GM18498 (cell line): ENCODE data around the gene LIPC.

Experiments
- ATAC-seq: cut with Tn5 transposase; IDR thresholded peaks from one replicate; pipeline ENCODE4 v1.9.1; 2021; ENCODE audit warnings: mild to moderate bottlenecking, moderate library complexity; ENCODE audit not compliant: unreplicated experiment

The LIPC gene

DNA sequence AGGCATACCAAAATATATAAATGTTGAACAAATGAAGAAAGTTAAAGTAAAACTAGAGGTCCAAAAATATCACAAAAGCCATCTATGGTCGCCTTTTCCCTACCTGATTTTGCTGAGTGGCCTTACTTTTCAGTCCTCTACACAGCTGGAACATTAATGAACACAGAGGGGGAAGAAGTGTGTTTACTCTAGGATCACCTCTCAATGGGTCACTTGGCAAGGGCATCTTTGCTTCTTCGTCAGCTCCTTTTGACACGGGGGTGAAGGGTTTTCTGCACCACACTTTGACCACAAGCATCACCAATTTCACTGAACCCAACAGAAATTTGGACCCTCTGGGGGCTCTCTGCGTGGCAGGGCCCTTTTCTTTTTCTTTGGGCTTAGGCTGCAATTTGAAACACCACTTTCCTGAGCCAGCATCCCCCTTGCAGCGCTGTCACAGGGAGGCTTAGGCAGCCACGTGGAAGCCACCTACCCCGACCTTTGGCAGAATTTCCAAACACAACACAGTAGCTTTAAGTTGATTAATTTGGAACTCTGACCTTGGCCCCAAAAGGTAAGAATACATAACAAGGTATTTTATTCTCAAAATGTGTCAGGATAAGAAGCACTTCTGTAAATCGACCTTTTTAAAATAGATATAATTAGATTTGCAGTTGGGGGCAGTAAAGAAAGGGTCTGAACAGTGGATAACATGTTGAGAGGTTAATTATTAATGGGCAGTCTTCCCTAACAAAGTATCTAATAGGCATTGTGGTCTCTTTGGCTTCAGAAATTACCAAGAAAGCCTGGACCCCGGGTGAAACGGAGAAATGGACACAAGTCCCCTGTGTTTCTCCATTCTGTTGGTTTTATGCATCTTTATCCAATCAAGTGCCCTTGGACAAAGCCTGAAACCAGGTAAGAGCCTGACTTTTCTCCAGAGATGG lies at the start of gene LIPC:
Gene LIPC (plus strand): TSS at position 771 of the 929 bp plus-strand sequence. CDS start 42 bp downstream, at position 813.
- no peak for ATAC-seq

- no peak for ATAC-seq
Observed at GRCh38 chr15:58383876-58384275, 47.9 kb upstream of the LIPC start.

DNA sequence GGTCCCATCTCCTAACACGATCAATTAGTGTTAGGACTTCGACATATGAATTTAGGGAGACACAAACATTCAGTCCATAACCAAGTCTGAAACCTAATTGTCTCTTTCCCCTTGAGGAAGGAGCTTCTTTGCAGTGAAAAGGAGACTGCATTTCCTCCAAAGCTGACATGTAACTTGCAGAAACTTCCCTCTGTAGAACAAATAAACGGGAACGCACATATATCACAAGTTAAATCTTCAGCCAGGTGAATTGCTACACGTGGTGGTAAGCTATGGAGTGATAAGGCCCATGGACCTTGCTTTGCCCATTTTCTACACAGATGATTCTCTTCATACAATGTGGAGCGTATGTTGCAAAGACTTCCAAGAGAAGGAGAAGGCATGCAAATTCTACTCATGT lies 47.1 kb upstream of the LIPC start:
- ATAC-seq = no peak

DNA sequence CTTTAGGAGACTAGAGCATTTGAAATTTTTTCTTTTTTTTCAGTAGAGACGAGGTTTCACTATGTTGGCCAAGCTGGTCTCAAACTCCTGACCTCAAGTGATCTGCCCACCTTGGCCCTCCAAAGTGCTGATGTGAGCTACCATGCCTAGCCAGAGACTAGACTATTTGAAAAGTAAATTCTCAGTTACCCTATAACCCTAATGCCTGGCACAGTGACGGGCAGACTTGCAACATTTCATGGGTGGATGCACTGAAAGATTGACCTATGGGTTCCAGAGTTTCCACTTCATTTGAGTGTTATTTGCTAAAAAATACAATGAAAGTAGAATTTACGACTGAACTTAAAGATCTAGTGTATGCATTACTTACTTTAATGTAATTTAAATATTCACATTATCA lies 45.7 kb upstream of the LIPC start:
- ATAC-seq = no peak

DNA sequence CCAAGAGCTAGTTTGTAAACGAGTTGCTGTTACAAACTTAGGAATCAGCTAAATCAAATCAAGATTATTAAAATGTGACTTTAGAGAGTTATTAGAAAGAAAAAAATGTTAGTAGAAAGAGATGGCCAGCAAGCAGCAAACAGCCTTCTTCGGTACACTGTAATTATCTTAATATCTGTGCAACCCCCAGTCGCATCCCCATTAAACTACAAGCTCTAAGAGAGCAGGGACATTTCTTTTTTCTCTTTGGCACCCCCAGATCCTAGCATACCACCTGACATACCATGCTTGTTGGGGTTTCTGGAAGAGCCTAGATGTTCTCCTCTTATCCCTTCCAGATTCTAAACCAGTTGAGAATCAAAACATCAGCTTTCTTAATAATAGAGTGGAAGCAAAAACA lies 45.1 kb upstream of the LIPC start:
- ATAC-seq = no peak

DNA sequence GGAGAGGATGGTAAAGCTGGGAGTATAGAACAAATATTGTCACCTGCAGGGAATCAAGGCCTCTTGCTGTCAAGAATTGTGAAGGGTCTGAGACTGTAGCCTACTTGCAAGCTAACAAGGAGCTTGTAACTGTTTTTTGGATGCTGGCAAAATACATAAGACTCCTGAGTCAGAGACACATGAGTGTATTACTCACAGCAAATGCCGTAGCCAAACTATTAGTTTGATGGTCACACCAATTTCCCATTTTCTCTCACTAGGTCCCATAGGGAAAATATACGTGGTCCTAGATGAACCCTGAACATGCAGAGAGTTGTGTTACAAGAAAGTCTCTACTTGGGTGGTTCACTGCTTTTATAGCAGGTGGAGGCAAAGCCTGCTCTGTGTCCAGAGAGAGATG lies 44.7 kb upstream of the LIPC start:
- no peak for ATAC-seq

- no peak for ATAC-seq
Observed at GRCh38 chr15:58388211-58388610, 43.6 kb upstream of the LIPC start.

DNA sequence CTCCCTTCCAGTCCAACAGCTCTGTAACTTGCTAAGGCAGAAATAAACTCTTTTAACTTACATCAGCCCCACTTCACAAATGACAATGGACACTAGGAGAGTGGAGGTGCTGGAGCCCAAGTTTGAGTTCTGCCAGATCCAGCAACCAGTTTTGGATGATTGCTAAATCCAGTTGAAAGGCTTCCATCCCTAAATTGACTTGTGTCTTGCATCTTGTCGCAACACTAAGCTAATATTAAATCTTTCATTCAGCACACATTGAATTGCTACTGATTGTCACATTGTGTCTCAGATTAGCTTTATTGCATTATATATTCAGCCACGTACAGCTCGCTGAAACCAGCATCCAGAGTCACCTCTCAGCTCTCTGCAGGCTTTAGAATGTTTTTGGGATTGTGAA lies 41.7 kb upstream of the LIPC start:
- ATAC-seq = no peak

- ATAC-seq = no peak
Observed at GRCh38 chr15:58390655-58391054, 41.1 kb upstream of the LIPC start.

GRCh38 chr15:58391088-58391487 lies 40.7 kb upstream of the LIPC start:
- no peak for ATAC-seq

DNA sequence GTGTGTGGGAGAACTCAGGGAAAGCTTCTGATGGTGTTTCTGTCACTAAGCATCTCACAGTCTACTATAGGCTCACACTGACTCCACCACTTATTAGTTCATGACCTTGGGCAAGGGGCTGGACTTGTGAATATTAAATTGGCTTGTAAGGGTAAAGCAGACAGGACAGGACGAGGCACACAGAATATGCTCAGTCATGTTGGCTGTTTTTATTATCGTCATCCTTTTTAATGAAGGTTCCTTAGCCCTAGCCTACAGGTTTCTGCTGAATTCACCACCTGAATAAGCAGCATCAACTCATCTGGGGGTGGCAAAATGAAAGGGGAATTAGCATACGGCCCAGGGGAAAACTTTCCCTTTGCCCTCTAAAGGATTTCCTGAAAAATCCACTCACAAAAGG lies 39.6 kb upstream of the LIPC start:
- ATAC-seq = no peak

DNA sequence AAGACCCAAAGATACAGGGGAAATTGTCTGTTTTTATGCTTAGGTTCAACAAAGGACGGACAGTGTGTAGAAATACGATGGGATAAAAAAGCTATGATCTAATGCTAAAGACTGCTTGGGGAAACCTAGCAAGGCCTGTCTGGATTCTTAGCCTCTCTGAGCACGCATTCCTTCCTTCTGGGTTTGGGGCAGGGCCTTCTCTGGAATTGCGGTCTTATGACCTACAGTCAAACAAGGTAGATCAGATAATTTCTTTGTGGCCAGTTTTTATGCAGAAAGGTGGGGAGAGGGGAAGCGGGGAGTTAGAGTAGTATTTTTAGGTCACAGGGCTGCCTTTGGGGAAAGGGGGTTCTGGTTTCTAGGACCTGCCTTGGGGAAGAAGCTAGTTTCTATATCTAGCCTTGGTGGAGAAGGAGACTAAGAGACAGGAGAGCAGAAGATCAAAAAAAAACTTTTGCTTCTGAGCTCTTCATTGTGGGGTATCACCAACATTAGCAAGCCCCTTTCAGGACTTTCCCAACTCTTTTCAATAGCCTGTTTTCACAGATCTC lies 39.1 kb upstream of the LIPC start:
- ATAC-seq = no peak

- ATAC-seq = no peak
Observed at GRCh38 chr15:58393241-58393662, 38.5 kb upstream of the LIPC start.

DNA sequence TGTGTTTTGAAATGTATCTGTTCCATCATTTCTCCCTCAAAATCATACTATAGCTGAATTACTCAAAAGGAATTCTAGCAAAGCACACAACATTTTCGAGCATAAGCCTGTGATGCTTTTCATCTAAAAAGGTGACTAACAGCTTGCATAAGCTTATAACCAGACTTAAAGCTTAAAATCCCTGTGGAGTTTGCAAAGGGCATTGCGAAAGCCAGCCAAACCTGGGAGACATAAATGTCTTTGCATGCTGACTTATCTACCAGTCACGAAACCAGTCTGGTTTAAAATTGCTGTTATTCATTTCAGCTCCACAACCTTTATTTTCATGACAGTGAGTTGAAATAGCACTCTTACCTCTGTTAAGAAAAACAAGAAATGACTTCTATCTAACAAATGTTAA lies 35.6 kb upstream of the LIPC start:
- ATAC-seq = no peak

GRCh38 chr15:58398071-58398470 lies 33.7 kb upstream of the LIPC start:
- no peak for ATAC-seq

DNA sequence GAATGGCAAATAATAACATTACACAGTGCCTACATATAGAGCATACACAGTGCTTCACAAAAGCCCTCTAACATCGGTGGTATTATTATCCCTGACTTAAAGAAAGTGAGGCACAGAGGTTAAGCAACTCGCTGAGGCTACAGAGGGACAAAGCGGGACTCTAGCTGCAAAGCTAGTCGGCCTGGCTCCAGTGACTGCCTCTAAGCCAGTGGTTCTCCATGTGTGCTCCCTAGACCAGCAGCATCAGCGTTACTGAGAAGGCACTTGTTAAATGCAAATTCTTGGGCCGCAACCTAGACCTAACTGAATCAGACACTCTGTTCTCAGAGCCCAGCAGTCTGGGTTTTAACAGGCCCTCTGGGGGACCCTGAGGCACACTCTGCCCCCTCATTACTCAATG lies 33.1 kb upstream of the LIPC start:
- ATAC-seq = no peak

DNA sequence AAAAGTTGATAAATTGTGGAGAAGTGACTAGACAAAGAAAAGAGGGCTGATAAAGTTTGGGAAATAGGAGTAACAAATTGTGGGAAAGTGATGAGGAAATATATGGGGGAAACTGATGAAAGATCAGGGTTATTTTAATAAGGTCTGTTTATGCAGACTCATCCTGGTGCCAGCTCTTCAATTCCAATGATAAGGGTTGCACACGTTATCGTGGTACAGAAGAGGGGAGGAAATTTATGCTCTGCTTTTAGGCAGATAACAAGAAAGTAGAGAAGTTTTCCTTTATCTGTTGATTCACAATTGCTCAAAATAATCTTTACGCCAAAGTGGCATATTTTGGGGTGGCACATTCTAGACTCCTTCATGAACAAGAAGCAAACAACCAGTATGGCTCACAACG lies 32.1 kb upstream of the LIPC start:
- no peak for ATAC-seq

GRCh38 chr15:58401276-58401675 lies 30.5 kb upstream of the LIPC start:
- no peak for ATAC-seq

GRCh38 chr15:58401991-58402649 lies 29.7 kb upstream of the LIPC start:
- ATAC-seq = no peak

DNA sequence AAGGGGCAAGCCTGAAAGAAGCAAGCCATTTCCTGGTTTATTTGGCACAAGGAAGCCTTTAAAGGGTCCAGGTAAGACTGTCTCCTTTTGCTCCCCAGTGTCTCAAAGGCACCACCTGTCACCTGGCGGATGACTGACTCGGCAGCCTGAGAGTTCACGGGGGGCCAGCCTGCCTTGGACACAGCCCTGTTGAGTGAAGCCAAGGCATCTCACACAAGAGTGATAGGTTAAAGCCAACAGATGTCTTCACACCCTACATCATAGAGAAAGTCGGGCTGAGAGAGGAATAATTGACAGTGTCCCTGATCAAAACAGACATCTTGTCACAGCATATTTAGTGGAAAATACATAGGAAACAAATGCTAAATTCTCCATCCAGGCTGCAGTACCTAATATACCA lies 28.2 kb upstream of the LIPC start:
- ATAC-seq = no peak

DNA sequence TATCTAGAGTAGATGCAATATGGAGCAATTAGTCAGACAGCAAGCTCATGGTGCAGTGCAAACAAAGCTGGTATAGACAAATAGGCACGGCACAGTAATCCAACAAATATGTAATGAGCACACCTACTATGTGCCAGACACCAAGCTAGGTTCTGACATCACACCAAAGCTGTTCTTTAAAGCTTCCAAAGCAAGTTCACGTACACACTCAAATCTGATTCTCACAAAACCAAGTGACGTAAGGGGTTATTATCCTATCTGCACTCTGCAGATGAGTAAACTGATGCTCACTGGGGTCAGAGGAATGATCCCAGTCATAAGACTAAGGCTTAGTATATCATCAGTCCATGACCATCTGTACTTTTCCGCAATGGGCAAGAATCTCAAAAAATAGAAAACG lies 27.8 kb upstream of the LIPC start:
- no peak for ATAC-seq

DNA sequence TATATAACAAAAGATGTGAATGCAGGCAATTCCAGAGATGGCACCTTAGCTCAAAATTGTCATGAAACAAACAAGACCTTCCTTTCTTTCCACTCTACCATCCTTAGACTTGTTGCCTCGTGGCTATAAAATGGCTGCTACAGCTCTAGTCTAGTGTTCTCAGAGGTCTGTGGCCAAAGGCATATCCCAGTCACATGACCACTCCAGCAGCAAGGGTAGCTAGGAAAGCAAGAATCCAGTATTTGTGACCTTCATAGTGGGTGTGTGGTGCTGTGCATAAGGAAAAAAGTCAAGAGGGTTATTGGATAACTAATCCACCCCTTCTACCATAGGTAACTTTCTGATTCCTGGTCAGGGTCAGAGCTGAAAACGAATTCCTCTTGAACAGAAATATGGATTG lies 27.1 kb upstream of the LIPC start:
- no peak for ATAC-seq
